DMS153 (cell line): ENCODE results near the gene TCF4.

Experiments
- DNase-seq: peaks from one replicate; lab custom pipeline; 2025; lab: John Stamatoyannopoulos, UW

Gene TCF4

GRCh38 chr18:55407191-55407590, 180.8 kb downstream of the TCF4 start:
- DNase-seq, result no peak

GRCh38 chr18:55406451-55406991, 181.5 kb downstream of the TCF4 start:
- peak; percentile 21 for DNase-seq

DNA sequence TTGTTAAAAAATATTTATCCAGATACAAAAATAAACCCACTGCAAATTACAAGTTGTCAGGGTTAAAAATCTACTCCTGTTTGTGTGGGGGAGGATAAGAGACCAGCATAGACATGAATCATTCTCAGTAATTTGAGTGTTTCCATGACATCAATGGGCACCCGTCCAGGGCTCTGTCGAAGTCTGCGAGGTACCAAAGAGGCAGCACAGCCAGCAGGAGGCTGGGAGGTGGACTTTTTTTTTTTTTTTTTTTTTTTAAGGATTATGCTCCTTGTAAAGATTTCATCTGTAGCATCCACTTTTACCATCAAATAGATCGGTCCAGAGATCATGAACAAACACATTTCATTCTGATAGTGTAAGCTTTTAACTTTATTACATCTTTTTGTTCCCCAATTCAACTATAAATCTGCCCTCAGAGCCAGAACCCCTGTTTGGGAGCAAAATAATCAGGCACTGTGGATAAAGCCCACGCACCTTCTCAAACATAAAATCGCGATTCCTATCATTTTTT, 182.0 kb downstream of the TCF4 start:
- peak; percentile 73 for DNase-seq

DNA sequence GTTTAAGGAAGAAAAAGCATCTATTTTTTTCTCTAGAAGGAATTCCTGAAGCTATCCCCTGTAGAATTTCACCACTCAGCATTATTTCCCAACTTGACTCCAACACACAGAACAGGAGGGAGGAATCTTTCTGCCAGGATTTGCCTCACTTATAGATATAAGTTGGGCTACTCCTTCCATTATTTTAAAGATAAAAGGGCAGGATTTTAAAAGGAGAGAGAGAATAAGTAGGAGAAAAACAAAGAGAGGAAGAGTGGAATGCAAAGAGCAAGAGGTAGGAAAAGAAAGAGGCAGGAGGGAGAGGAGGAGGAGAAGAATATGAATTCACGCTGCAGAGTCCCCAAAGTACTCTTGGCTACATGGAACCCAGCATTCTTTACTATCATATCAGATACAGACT, 182.5 kb downstream of the TCF4 start:
- DNase-seq, result no peak

GRCh38 chr18:55404832-55405465, 183.0 kb downstream of the TCF4 start:
- no peak for DNase-seq

- DNase-seq, result no peak
Measured at GRCh38 chr18:55404136-55404830, 183.7 kb downstream of the TCF4 start.

DNA sequence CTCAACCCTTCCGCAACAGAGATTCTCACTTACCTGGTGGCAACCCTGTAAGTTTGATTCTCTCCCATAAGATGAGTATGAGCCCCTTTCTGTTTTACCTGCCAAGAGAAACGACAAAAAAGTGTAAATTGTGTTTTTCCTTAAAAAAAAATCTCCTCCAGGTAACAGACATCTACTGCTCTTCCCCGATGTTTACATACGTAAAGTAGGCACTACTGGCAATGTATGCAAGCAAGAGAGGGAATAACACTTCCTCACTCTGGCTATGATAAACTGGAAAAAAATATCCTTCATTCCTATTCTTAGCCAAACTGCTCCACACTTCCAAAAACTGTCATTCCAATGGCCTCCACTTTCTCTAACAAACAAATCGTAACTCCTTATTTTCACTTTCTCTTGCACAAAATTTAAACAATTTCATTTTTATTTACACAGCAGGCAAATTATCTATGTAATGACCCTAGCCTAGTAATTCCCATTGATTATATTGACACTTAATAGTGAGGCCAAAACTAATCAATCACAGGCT, 184.5 kb downstream of the TCF4 start:
- no peak for DNase-seq

DNA sequence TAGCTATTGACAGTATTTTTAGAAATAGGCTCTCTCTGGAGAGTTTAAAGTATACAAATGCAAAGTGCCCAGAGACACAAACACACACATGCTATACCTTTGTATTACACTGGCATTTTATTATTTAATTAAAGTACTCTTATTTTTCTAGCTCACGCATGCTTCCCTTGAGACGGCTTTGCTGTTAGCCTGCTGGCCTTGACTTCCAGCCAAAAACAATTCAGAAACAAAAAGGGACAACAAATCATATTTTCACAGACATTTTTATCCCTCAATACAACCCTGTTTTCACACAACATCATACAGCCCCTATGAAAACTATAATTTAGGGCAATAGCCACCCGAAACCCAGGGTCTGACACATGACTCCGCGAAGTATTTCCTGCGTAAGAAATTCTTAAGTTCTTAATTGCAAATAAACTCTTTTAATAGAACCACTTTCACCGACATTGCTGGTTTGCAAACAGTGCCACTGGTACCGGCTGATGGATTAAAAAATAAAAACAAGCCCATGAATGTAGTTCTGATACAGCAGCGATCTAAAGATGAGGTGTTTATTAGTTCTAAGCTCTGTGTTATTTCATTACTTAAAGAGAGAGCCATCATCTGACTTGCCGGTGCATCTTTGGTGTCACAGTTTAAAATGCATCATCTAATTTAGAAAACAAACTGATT, 185.1 kb downstream of the TCF4 start:
- DNase-seq, result no peak

DNA sequence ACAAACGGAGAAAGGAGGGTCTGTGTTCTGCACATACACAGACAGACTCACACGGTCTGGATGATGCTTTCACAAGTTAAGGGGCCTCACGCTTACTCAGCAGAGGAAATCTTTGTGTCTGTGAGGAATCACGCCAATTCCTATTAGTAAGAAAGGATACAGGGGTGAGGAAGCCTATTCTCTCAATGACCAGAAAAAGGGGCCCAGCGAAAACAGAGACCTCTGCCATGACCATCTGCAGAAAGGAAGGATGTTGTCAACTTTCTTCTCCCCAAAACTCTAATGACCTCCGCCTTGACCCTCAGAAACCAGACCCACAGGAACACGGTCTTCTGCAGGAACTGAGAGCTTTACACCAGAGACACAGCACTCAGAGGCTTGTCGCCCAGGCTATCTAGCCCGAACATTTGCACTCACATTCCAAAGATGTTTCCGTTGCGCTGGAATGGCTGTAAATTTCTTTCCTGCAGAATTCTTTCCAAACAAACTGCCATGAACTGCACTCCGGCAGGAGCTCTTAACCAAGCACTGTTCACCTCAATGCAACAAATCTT, 186.3 kb downstream of the TCF4 start:
- DNase-seq, result no peak

DNA sequence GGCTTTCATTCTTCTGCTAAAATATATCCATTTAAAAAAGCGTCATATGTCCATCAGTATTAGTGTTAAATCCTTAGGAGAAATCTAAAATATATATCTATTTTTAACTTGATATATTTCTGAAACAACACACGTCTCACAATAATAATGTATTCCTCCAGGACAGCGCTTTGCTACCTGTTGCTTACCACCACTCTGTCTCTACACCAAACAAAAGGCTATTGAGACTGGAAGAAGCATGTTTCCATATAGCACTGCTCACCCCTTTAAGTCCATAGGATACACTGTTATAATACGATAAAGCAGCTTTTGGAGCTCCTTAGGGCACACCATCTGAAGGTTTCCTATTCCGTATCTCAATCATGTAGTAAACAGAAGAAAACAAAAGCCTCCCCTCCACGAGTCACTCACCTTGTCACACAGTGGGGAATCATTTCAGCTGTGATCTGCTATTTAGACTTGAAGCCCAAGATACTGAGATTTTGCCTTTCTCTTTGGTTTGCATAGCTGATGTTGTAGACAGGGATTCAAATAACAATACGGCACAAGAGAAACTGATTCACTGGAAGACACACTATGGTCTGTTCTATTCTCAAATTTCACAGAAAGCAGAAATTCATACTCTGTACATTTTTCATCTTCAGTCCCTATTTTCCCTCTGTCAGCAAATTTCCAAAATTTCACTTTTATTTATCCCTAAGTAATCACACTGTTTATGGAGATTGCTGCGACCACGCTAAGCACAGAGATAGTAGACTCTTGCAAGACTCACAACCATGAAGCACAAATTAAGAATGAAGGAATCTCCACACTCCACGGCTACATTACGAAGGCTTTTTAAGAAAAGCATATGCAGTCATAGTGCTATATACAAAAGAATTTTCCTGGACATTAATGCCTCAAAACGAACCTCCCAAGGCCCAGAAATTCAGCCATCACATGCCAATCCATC, 187.1 kb downstream of the TCF4 start:
- no peak for DNase-seq

DNA sequence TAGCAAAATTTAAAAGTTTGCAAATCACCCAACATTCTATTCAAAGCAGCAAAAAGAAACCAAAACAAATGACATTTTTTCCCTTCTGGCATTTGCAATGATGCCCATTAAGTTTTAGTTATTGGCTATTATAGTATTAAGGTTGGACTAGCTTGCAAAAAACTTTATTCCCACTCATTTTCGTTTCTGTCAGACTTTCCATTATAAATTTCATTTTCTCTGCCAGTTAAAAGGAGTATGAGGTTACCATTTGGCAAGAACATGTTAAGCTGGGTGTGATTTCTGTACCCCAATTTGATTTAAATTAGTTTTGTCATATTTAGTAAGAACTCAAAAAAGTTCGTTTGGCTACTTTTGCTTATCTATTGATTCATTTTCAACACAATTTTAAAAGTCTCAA, 187.9 kb downstream of the TCF4 start:
- DNase-seq, result no peak

DNA sequence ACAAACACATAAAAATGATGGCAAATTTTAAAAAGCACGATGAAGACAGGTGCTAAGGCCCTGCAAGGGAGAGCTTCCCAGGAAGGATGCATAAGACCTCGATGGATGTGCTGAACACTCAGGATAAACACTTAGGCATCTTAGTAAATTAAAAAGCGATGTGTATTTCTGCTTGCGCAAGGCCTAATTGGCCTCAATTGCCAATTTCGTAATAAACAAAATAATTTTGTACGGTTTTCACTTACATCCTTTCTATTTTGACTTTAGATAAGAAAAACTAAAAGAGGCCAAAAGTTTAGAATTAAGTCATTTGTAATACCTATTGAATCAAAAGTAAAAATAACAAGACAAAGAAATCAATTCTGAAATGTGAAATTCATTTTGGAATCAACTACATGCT, 189.1 kb downstream of the TCF4 start:
- no peak for DNase-seq

GRCh38 chr18:55396979-55397378, 191.0 kb downstream of the TCF4 start:
- no peak for DNase-seq

DNA sequence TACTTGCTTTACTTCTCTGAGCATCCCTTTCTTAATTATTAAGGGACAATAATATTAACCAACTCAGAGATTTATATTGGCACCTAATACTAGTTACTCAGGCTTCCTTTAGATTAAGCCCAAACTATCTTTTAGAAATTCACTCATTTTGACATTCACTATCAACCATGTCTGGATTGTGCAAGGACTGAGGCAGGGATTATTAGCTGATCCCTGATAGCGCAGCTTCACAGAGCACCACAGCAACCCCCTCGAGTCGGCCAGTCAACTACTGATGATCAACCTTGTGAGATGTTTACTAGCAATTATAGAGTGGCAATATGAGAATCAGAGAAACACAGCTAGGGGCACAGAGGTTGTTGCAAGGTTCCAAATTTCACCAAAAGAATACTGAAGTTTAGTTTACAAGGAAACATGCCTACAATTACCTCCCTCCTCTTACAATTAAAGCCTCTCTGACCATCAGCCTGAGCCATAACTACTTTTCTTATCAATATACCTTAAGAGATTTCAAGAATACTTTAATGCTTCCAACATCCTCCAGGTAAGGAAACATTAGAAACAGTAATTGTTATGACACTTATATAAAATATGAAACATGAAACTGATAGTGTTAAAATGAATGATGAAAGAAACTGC, 191.6 kb downstream of the TCF4 start:
- DNase-seq, result no peak

DNA sequence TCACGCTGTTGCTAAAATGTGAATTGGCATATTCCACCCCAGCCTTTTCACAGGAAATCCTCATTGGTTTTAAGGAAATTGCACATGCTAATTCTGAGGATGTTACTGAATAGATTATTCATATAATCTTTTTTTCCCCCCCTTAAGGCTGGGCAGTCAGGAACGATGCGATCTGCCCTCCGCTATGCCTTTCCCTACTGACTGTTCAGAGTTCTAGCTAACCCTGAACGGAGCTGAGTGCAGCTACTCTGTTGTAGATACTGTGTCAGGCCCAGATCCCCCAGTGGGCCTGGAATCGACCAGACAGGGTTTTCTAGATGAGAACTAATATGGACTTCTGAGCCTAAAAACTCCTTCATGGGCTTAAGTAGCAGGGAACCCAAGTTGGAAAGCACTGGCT, 192.2 kb downstream of the TCF4 start:
- no peak for DNase-seq

- no peak for DNase-seq
Measured at GRCh38 chr18:55390898-55391297, 197.1 kb downstream of the TCF4 start.

DNA sequence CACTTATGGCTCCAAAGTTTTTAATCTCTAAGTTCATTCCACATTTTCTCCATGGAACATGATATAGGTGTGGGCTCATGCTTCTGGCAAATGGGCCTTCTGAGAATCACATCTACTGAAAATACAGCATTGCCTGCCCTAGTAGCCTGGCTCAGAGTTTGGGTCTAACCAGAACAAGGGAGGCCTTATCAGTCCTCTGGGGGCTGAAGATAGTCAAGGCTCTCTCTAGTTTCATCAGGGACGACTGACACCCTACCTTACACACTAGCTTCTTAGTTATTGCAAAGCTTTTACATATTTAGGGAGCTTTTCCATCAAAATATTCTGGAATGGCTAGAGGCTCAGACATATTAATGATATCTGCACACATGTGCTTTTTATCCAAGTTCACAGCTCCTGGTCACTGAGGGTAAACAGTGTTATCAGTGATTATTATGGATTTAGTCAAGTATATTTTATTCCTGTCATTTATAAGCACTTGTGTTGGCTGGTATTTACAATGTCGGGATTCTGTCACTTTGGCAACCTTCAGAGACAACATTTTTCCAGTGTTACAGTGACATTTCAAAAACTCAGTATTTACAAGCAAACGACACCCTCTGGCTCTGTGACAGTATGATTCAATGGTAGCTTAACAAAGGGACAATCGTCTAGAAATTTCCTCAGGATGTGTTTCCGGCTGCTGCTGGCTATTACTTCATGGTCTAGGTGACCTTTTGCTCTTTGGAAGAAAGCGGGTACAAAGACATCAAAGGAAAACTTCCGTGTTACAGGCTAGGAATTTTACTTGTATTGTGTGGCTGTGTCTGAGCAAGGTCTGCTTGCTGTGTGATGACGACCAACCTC, 200.6 kb downstream of the TCF4 start:
- no peak for DNase-seq

DNA sequence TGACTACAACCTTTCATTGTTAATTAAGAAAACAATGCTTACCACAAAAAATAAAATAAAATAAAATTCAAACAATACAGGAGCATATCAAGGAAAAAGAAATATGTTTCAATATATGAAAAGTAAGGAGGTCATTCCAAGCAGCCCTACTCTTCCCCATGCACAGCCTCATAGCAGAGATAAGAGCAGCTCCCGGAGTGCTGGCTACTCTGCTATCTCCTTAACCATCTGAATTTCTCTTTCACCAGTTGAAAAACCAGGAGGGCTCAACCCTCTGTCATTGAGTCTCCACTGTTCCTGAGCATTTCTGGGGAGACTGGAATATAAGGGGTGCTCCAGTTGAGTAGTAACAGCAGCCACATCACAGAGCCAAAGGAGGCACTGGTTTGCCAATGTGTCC, 201.4 kb downstream of the TCF4 start:
- no peak for DNase-seq

GRCh38 chr18:55385770-55386169, 202.2 kb downstream of the TCF4 start:
- no peak for DNase-seq
